ENCODE data around the gene BLCAP.

The BLCAP gene

GRCh38 chr20:37534401-37535157, 6.9 kb upstream of the BLCAP start:
- H3K4me3 ChIP-seq (ENCODE audit: low read length) = no peak overlapping the region
- peak; percentile 80 for DNase-seq (ENCODE audit: low read depth)
- TF ChIP-seq CTCF (conservative IDR thresholded peaks at IDR 0.05; ENCODE audit: low read length) = peak; percentile 90

- no peak overlapping the region for H3K4me3 ChIP-seq (ENCODE audit: low read length)
- DNase-seq (ENCODE audit: low read depth) = no peak
- TF ChIP-seq CTCF (conservative IDR thresholded peaks at IDR 0.05; ENCODE audit: low read length) = no peak
These were observed 5.6 kb upstream of the BLCAP start for GRCh38 chr20:37533154-37533715.

- no peak for DNase-seq (ENCODE audit: low read depth)
- no peak for TF ChIP-seq CTCF (conservative IDR thresholded peaks at IDR 0.05; ENCODE audit: low read length)
- no peak overlapping the region for H3K4me3 ChIP-seq (ENCODE audit: low read length)
These were observed 4.2 kb upstream of the BLCAP start for GRCh38 chr20:37531856-37532255.

GRCh38 chr20:37530696-37531095, 3.0 kb upstream of the BLCAP start:
- no peak overlapping the region for H3K4me3 ChIP-seq (ENCODE audit: low read length)
- no peak for TF ChIP-seq CTCF (conservative IDR thresholded peaks at IDR 0.05; ENCODE audit: low read length)
- DNase-seq (ENCODE audit: low read depth) = no peak

- no peak for TF ChIP-seq CTCF (conservative IDR thresholded peaks at IDR 0.05; ENCODE audit: low read length)
- H3K4me3 ChIP-seq (ENCODE audit: low read length) = no peak overlapping the region
These were observed 2.4 kb upstream of the BLCAP start for GRCh38 chr20:37529968-37530600.

GRCh38 chr20:37529214-37529967, 1.7 kb upstream of the BLCAP start:
- no peak overlapping the region for H3K4me3 ChIP-seq (ENCODE audit: low read length)
- DNase-seq (ENCODE audit: low read depth) = no peak
- TF ChIP-seq CTCF (conservative IDR thresholded peaks at IDR 0.05; ENCODE audit: low read length) = no peak

More at GRCh38 chr20:37529968-37530600, 2.4 kb upstream of the BLCAP start:
- no peak for DNase-seq (ENCODE audit: low read depth)

All from AG10803 (cell line).